Measurements from ENCODE around the gene ATP2A2.

Gene ATP2A2

DNA sequence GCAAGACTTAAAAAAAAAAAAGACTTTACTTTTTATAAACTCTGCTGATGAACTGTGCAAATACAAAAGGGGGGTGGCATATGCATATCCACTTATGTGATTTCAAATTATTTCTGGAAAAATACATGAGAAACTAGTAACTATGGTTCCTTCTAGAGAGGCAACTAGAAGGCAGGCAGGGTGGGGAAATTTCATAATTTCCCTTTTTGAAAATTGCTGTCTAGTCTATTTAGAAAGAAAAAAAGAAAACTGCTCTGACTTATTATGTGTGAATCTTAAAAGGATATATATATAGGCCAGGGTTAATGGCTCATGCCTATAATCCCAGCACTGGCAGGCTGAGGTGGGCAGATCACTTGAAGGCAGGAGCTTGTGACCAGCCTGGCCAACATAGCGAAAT is 80.2 kb downstream of the ATP2A2 start:
- TF ChIP-seq CTCF (conservative IDR thresholded peaks at IDR 0.05): no peak

GRCh38 chr12:110365489-110366320 is 84.7 kb downstream of the ATP2A2 start:
- H3K27ac ChIP-seq: no peak overlapping the region
- no peak for TF ChIP-seq CTCF (conservative IDR thresholded peaks at IDR 0.05)

More for the DNA sequence above, 80.2 kb downstream of the ATP2A2 start:
- no peak overlapping the region for H3K27ac ChIP-seq

GRCh38 chr12:110366321-110367142 is 85.5 kb downstream of the ATP2A2 start:
- H3K27ac ChIP-seq: no peak overlapping the region
- TF ChIP-seq CTCF (conservative IDR thresholded peaks at IDR 0.05): no peak

GRCh38 chr12:110367181-110367864 is 86.3 kb downstream of the ATP2A2 start:
- no peak overlapping the region for H3K27ac ChIP-seq
- no peak for TF ChIP-seq CTCF (conservative IDR thresholded peaks at IDR 0.05)

GRCh38 chr12:110369992-110370391 is 88.9 kb downstream of the ATP2A2 start:
- no peak for TF ChIP-seq CTCF (conservative IDR thresholded peaks at IDR 0.05)
- no peak overlapping the region for H3K27ac ChIP-seq

- no peak overlapping the region for H3K27ac ChIP-seq
- no peak for TF ChIP-seq CTCF (conservative IDR thresholded peaks at IDR 0.05)
These were observed 89.7 kb downstream of the ATP2A2 start for GRCh38 chr12:110370732-110371231.
